Chondrocyte (in vitro differentiated cells): ENCODE measurements around the gene APEX1. TPM values are rescaled to one million over a fixed set of nuclear protein-coding genes. Genes with fewer than 3 reads are reported as not detected.

Experiments used
- DNase-seq: peaks from one replicate; pipeline ENCODE4 v3.0.0; 2021; ENCODE audit warnings: mixed read lengths, low spot score
- H3K27ac Mint-ChIP-seq: one replicate; pipeline ENCODE4 v1.8.0; 2021; ENCODE audit warnings: mild to moderate bottlenecking, moderate library complexity, mixed read lengths; ENCODE audit not compliant: unreplicated experiment
- H3K27me3 Mint-ChIP-seq: 2 replicates; pipeline ENCODE4 v1.8.0; 2021; ENCODE audit warnings: low read depth, mixed read lengths
- H3K36me3 Mint-ChIP-seq: 2 replicates; pipeline ENCODE4 v1.8.0; 2021; ENCODE audit warnings: low read depth, mixed read lengths
- H3K4me1 Mint-ChIP-seq: 2 replicates; pipeline ENCODE4 v1.8.0; 2021; ENCODE audit warnings: low read depth, mild to moderate bottlenecking, mixed read lengths
- H3K4me3 Mint-ChIP-seq: one replicate; pipeline ENCODE4 v1.8.0; 2021; ENCODE audit warnings: mild to moderate bottlenecking, moderate library complexity, mixed read lengths; ENCODE audit not compliant: unreplicated experiment
- H3K9me3 Mint-ChIP-seq: 2 replicates; pipeline ENCODE4 v1.8.0; 2021; ENCODE audit warnings: low read depth, mixed read lengths
- total RNA-seq: library from RNA; stranded (reverse); gene quantifications from 3 replicates; pipeline ENCODE4 v1.2.1, GENCODE V29; 2021
- TF ChIP-seq, protein P1 (sequence below): fragments of 200-600 bp; sonication (generic); IDR thresholded peaks from 2 replicates; pipeline ENCODE4 v1.5.0; 2021; ENCODE audit warnings: antibody characterized with exemption, mild to moderate bottlenecking, moderate library complexity

The APEX1 gene
- total RNA-seq, 1 donor from 2014 or later: 141 TPM

DNA sequence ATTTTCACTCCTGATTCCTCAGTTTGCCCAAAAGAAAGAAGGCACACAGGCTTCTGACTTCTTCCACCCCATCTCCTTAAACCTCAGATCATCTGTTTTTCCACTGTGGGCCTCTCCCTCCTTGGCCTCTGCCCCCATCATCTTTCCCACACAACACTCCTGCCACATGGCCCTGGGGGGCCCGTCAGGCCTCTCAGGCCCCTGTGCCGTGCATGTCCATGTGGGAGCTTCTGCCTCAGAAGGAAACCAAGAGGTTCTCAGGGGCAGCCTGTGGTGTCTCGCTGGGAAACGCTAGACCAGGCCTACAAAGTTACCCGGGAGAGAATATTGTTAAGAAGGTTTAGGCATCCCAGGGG is 27.0 kb upstream of the APEX1 start:
- peak overlapping the region; percentile 20 for H3K27ac Mint-ChIP-seq
- H3K4me1 Mint-ChIP-seq: peaks cover 7% of the 10 kb centered on the region
- TF ChIP-seq, protein P1, sequence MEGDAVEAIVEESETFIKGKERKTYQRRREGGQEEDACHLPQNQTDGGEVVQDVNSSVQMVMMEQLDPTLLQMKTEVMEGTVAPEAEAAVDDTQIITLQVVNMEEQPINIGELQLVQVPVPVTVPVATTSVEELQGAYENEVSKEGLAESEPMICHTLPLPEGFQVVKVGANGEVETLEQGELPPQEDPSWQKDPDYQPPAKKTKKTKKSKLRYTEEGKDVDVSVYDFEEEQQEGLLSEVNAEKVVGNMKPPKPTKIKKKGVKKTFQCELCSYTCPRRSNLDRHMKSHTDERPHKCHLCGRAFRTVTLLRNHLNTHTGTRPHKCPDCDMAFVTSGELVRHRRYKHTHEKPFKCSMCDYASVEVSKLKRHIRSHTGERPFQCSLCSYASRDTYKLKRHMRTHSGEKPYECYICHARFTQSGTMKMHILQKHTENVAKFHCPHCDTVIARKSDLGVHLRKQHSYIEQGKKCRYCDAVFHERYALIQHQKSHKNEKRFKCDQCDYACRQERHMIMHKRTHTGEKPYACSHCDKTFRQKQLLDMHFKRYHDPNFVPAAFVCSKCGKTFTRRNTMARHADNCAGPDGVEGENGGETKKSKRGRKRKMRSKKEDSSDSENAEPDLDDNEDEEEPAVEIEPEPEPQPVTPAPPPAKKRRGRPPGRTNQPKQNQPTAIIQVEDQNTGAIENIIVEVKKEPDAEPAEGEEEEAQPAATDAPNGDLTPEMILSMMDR: no peak
- no peaks in the 10 kb centered on the region for H3K9me3 Mint-ChIP-seq
- H3K36me3 Mint-ChIP-seq: no peaks in the 10 kb centered on the region
- no peak for DNase-seq
- H3K27me3 Mint-ChIP-seq: no peaks in the 10 kb centered on the region
- H3K4me3 Mint-ChIP-seq: no peak overlapping the region

- H3K27ac Mint-ChIP-seq: no peak overlapping the region
- H3K4me3 Mint-ChIP-seq: no peak overlapping the region
- no peaks in the 10 kb centered on the region for H3K36me3 Mint-ChIP-seq
- no peaks in the 10 kb centered on the region for H3K9me3 Mint-ChIP-seq
- no peak for DNase-seq
- H3K27me3 Mint-ChIP-seq: no peaks in the 10 kb centered on the region
- H3K4me1 Mint-ChIP-seq: peaks cover 7% of the 10 kb centered on the region
- TF ChIP-seq, protein P1: no peak
These were observed 26.2 kb upstream of the APEX1 start for GRCh38 chr14:20428802-20429201.

GRCh38 chr14:20429801-20430669 is 25.0 kb upstream of the APEX1 start:
- no peak overlapping the region for H3K4me3 Mint-ChIP-seq
- no peaks in the 10 kb centered on the region for H3K9me3 Mint-ChIP-seq
- no peaks in the 10 kb centered on the region for H3K27me3 Mint-ChIP-seq
- peaks cover 7% of the 10 kb centered on the region for H3K4me1 Mint-ChIP-seq
- no peak for DNase-seq
- TF ChIP-seq, protein P1: no peak
- H3K36me3 Mint-ChIP-seq: no peaks in the 10 kb centered on the region
- no peak overlapping the region for H3K27ac Mint-ChIP-seq

GRCh38 chr14:20434701-20435581 is 20.1 kb upstream of the APEX1 start:
- Mint-ChIP-seq H3K27ac (no peak overlapping the region), H3K4me1 (peaks cover 10% of the 10 kb centered on the region), H3K4me3 (no peak overlapping the region), H3K27me3 (peaks cover under 1% of the 10 kb centered on the region), H3K9me3 (no peaks in the 10 kb centered on the region), H3K36me3 (no peaks in the 10 kb centered on the region)
- no peak for DNase-seq
- TF ChIP-seq, protein P1: no peak
